ENCODE data around the gene ZFAND2B. TPM values are rescaled to one million over a fixed set of nuclear protein-coding genes. Genes with fewer than 3 reads are reported as not detected.
A peak's percentile ranks its signal among the peaks of the same experiment; 100 is the strongest.
"Not testable (repeated sequence)": the region's sequence is repeated elsewhere in the genome, so short reads cannot be mapped to it uniquely, and the experiment has no call there.

Gene ZFAND2B
- total RNA-seq, 2 donors from 2014 or later, result 36.9 to 43.3 TPM

DNA sequence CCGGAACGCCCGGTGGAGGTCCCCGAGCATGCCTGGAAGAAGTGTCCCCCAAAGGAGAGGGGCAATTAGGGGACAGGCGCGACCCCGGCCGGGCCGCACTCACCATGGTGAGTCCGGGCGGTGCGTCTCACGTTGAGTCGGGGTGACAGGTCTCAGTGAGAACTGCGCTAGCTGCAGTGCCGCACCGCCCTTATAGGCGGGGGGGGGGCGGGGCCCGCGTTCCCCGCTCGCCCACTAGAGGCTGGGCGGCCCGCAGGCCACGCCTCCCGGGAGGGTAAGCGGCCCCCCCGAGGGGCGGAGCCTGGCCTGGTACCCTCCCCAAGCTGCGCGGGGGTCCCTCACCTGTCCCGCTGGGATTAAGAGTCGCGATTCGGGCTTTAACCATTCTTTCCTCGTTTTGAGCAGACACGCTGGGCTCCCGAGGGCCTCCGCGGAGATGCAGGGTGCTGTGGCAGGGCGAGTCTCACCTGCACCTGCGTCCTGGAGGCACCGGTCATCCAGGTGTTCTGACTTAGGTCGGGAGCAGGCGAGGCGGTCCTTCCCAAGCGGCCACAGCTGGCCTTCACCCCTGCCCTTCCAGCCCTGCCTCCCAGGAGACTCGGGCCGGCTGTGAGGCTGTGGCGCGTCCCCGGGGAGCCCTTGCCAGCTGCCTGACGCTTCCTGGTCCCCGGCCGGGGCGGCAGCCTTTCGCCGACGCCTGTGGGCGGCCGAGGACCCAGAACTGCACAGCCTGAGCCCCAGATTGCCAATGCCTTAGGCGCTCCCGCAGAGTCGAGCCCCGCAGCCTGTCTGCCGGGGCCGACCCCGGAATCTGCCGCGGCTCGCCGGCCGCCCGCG, 47.4 kb downstream of the ZFAND2B start, which contains the start of gene TUBA4A:
TSS of gene TUBA4A (minus strand) at position 166 of the 837 bp plus-strand sequence. CDS start at position 106, 60 bp downstream.
- Histone ChIP-seq H3K27me3 (no peaks in the 10 kb centered on the region), H3K4me3 (peak within 1 kb of the TSS; percentile 20 to 67), H3K36me3 (replicated peaks in 1 of 2; ENCODE audit: insufficient read depth in 1 of 2, low read depth in 2 of 2) (peaks cover 0 to 2% of the 10 kb centered on the region in 2 donors), H3K4me1 (peaks cover 53% of the 10 kb centered on the region), H3K9me3 (no peaks in the 10 kb centered on the region), H3K27ac (peak within 1 kb of the TSS; percentile 77 to 96 (median 86))
- DNase-seq (peak; percentile 90 to 95 (median 92)), ATAC-seq (peak; percentile 81)
- 1% methylated on average over 45 of the region's 76 CpGs; no CpG with 5 or more reads in 1 of the 2 donors for WGBS, 2 donors
- intact Hi-C loops (cut with DNase I), result no loop called here
- TF ChIP-seq, protein P1, sequence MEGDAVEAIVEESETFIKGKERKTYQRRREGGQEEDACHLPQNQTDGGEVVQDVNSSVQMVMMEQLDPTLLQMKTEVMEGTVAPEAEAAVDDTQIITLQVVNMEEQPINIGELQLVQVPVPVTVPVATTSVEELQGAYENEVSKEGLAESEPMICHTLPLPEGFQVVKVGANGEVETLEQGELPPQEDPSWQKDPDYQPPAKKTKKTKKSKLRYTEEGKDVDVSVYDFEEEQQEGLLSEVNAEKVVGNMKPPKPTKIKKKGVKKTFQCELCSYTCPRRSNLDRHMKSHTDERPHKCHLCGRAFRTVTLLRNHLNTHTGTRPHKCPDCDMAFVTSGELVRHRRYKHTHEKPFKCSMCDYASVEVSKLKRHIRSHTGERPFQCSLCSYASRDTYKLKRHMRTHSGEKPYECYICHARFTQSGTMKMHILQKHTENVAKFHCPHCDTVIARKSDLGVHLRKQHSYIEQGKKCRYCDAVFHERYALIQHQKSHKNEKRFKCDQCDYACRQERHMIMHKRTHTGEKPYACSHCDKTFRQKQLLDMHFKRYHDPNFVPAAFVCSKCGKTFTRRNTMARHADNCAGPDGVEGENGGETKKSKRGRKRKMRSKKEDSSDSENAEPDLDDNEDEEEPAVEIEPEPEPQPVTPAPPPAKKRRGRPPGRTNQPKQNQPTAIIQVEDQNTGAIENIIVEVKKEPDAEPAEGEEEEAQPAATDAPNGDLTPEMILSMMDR (IDR thresholded peaks at IDR 0.05), result peak in 4 of 7 experiments; percentile 23 to 51 (median 42)
- peak; percentile 96 to 97 (median 97) for TF ChIP-seq POLR2A (IDR thresholded peaks at IDR 0.05)

DNA sequence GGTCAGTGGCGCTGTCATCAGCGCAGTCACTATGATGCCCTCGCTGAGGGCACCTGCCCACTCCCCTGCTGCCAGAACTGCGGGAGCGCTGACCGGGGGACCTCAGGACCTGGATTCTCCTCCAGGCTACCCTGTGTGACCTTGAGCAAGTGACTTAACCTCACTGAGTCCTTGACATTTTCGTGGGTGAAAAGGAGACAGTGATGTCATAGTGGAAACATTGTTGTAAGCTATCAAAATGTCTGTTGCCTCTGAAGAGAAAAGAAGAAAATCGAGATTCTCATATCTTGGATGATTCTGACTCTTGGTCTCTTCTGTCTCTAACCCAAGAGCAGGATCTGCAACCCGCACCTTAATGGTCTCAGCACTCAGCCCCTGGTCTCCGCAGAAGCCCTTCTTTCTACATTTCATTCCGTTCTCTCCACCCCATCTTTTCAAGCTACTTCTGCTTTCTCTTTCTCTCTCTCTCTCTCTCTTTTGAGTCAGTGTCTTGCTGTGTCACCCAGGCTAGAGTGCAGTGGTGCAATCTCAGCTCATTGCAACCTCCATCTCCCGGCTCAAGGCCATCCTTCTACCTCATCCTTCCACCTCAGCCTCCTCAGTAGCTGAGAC, 48.1 kb downstream of the ZFAND2B start:
- Histone ChIP-seq H3K9me3 (no peaks in the 10 kb centered on the region), H3K4me1 (peaks cover 46% of the 10 kb centered on the region), H3K27ac (peak overlapping the region; percentile 77 to 96 (median 86)), H3K27me3 (no peaks in the 10 kb centered on the region), H3K4me3 (peak overlapping the region; percentile 20 to 67), H3K36me3 (replicated peaks in 1 of 2; ENCODE audit: insufficient read depth in 1 of 2, low read depth in 2 of 2) (peaks cover 0 to 2% of the 10 kb centered on the region in 2 donors)
- intact Hi-C loops (cut with DNase I), result no loop called here
- TF ChIP-seq, protein P1 (IDR thresholded peaks at IDR 0.05), result no peak
- no peak for TF ChIP-seq POLR2A (IDR thresholded peaks at IDR 0.05)
- ATAC-seq (peak; percentile 4), DNase-seq (no peak)
- 19 to 44% methylated on average over 6 to 11 of the region's 12 CpGs for WGBS, 2 donors

DNA sequence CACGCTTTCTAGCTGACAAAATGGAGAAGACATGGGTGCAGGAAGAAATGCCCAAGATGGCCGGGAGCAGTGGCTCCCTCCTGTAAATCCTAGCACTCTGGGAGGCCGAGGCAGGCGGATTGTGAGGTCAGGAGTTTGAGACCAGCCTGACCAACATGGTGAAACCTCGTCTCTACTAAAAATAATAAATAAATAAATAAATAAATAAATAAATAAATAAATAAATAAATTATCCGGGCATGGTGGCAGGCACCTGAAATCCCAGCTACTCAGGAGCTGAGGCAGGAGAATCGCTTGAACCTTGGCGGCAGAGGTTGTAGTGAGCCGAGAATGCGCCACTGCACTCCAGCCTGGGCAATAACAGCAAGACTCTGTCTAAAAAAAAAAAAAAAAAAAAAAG, 52.4 kb downstream of the ZFAND2B start:
- H3K4me3 ChIP-seq; intact Hi-C loops (cut with DNase I); H3K27me3 ChIP-seq; DNase-seq; H3K27ac ChIP-seq; H3K36me3 ChIP-seq (replicated peaks in 1 of 2; ENCODE audit: insufficient read depth in 1 of 2, low read depth in 2 of 2); H3K9me3 ChIP-seq; H3K4me1 ChIP-seq; ATAC-seq: not testable (repeated sequence)
- WGBS, 2 donors, result 82 to 90% methylated on average over 10 of the region's 10 CpGs

Other genes starting within 250 kb of the ZFAND2B start
- under 1 TPM in 1 of 2 donors, not detected in 1; 0.78 TPM for gene CDK5R2, start 247.1 kb upstream of the ZFAND2B start, total RNA-seq
- gene FEV, start 221.6 kb upstream of the ZFAND2B start, total RNA-seq, result not detected
- gene CRYBA2, start 213.4 kb upstream of the ZFAND2B start, total RNA-seq, result 10 to 100 TPM; 23.1 to 26.4 TPM
- not detected for gene CFAP65, start 165.3 kb upstream of the ZFAND2B start, total RNA-seq
- gene IHH, start 145.9 kb upstream of the ZFAND2B start, total RNA-seq, result 1 to 10 TPM in 1 of 2 donors, not detected in 1; 1.0 TPM
- 1 to 10 TPM; 8.9 to 9.3 TPM for gene NHEJ1, start 46.0 kb upstream of the ZFAND2B start, total RNA-seq
- 1 to 10 TPM; 3.1 to 8.2 TPM for gene SLC23A3, start 36.8 kb upstream of the ZFAND2B start, total RNA-seq
- gene CNPPD1, start 29.9 kb upstream of the ZFAND2B start, total RNA-seq, result 10 to 100 TPM; 25.7 to 27.4 TPM
- gene RETREG2, start 28.5 kb upstream of the ZFAND2B start, total RNA-seq, result 10 to 100 TPM; 41.9 to 43.6 TPM
- 10 to 100 TPM; 10.5 to 11.7 TPM for gene ABCB6, start 12.2 kb downstream of the ZFAND2B start, total RNA-seq
- gene ATG9A, start 22.9 kb downstream of the ZFAND2B start, total RNA-seq, result 10 to 100 TPM; 21.0 to 27.7 TPM
- 10 to 100 TPM; 67.5 to 95.3 TPM for gene ANKZF1, start 23.0 kb downstream of the ZFAND2B start, total RNA-seq
- gene GLB1L, start 38.7 kb downstream of the ZFAND2B start, total RNA-seq, result 10 to 100 TPM in 1 of 2 donors, 1 to 10 TPM in 1; 3.1 to 11.2 TPM
- 10 to 100 TPM in 1 of 2 donors, 1 to 10 TPM in 1; 8.0 to 16.8 TPM for gene STK16, start 38.7 kb downstream of the ZFAND2B start, total RNA-seq
- gene TUBA4B, start 46.5 kb downstream of the ZFAND2B start, total RNA-seq, result not detected
- 10 to 100 TPM; 17.8 to 20.2 TPM for gene TUBA4A, start 47.1 kb downstream of the ZFAND2B start, total RNA-seq
- 10 to 100 TPM; 60.3 to 68.0 TPM for gene DNAJB2, start 72.6 kb downstream of the ZFAND2B start, total RNA-seq
- gene PTPRN, start 102.6 kb downstream of the ZFAND2B start, total RNA-seq, result 10 to 100 TPM; 18.7 to 19.8 TPM
- gene RESP18, start 126.0 kb downstream of the ZFAND2B start, total RNA-seq, result not detected
- 10 to 100 TPM; 18.4 to 24.7 TPM for gene DNPEP, start 181.1 kb downstream of the ZFAND2B start, total RNA-seq
- 10 to 100 TPM; 12.7 to 23.1 TPM for gene DES, start 211.6 kb downstream of the ZFAND2B start, total RNA-seq
- 1 to 10 TPM; 2.9 to 3.6 TPM for gene SPEG, start 228.1 kb downstream of the ZFAND2B start, total RNA-seq